Loucy (cell line): ENCODE data around the gene AKAP1.

Source experiments
- CTCF ChIP-seq: fragments of 200-600 bp; sonication (generic); conservative IDR thresholded peaks from 2 replicates; pipeline ENCODE4 v1.5.1; 2014; ENCODE audit warnings: mild to moderate bottlenecking, antibody characterized with exemption, low read length
- EZH2phosphoT487 ChIP-seq: fragments of 200-600 bp; IDR thresholded peaks from 2 replicates; pipeline ENCODE4 v1.6.1; 2018; ENCODE audit warnings: antibody characterized with exemption, mild to moderate bottlenecking, moderate library complexity, borderline replicate concordance

- TF ChIP-seq CTCF (no peak), EZH2phosphoT487 (no peak)
Measured at GRCh38 chr17:57136355-57136754, 51.3 kb downstream of the AKAP1 start.
